Measurements from ENCODE around the gene PRPF18. TPM values are rescaled to one million over a fixed set of nuclear protein-coding genes. Genes with fewer than 3 reads are reported as not detected.

Gene PRPF18
- total and polyA plus RNA-seq, 2 donors (not counting 1 experiment from before 2014, with no cell fraction given) = 28.8 to 30.1 TPM

GRCh38 chr10:13651969-13652720 is 65.4 kb downstream of the PRPF18 start:
- peak overlapping the region; percentile 12 for H3K27ac ChIP-seq (ENCODE audit: insufficient read depth, low read length)
- H3K79me2 ChIP-seq (ENCODE audit: control insufficient read depth, insufficient read depth, low read length) = peaks cover 2% of the 10 kb centered on the region
- no peaks in the 10 kb centered on the region for H3K9me3 ChIP-seq (ENCODE audit: control insufficient read depth, insufficient read depth, low read depth, low read length)
- peaks cover 41% of the 10 kb centered on the region for H3K36me3 ChIP-seq (ENCODE audit: control insufficient read depth, insufficient read depth, low read length)
- no peak overlapping the region for H3K9ac ChIP-seq (ENCODE audit: insufficient read depth, low read length)
- no peaks in the 10 kb centered on the region for H4K20me1 ChIP-seq (ENCODE audit: control insufficient read depth, extremely low read depth, insufficient read depth, low read length)
- H3K4me1 ChIP-seq (ENCODE audit: control insufficient read depth, extremely low read depth, insufficient read depth, low read length) = peaks cover 2% of the 10 kb centered on the region
- H2AFZ ChIP-seq (ENCODE audit: low read length) = no peak overlapping the region
- H3K4me2 ChIP-seq (ENCODE audit: extremely low read depth, insufficient read depth, low read length) = no peak overlapping the region
- DNase-seq (ENCODE audit: low read depth in 2 of 2) = no peak
- no peak overlapping the region for H3K4me3 ChIP-seq (replicated peaks in 1 of 4; ENCODE audit: control extremely low read depth in 1 of 4, insufficient read depth in 1 of 4, low read depth in 3 of 4, low read length in 4 of 4)
- no peaks in the 10 kb centered on the region for H3K27me3 ChIP-seq (ENCODE audit: control insufficient read depth, insufficient read depth, low read length)
- TF ChIP-seq CTCF (conservative IDR thresholded peaks at IDR 0.05 in 1 of 2, IDR thresholded peaks at IDR 0.05 in 1 of 2; ENCODE audit: low read depth in 1 of 2, low read length in 2 of 2) (no peak), EZH2 (IDR thresholded peaks at IDR 0.05; ENCODE audit: low read length, missing control alignments) (no peak)

- Histone ChIP-seq H3K27me3 (ENCODE audit: control insufficient read depth, insufficient read depth, low read length) (no peaks in the 10 kb centered on the region), H4K20me1 (ENCODE audit: control insufficient read depth, extremely low read depth, insufficient read depth, low read length) (no peaks in the 10 kb centered on the region), H2AFZ (ENCODE audit: low read length) (no peak overlapping the region), H3K9me3 (ENCODE audit: control insufficient read depth, insufficient read depth, low read depth, low read length) (no peaks in the 10 kb centered on the region), H3K36me3 (ENCODE audit: control insufficient read depth, insufficient read depth, low read length) (peaks cover 44% of the 10 kb centered on the region), H3K79me2 (ENCODE audit: control insufficient read depth, insufficient read depth, low read length) (peaks cover 2% of the 10 kb centered on the region), H3K4me3 (replicated peaks in 1 of 4; ENCODE audit: control extremely low read depth in 1 of 4, insufficient read depth in 1 of 4, low read depth in 3 of 4, low read length in 4 of 4) (no peak overlapping the region), H3K4me2 (ENCODE audit: extremely low read depth, insufficient read depth, low read length) (no peak overlapping the region), H3K4me1 (ENCODE audit: control insufficient read depth, extremely low read depth, insufficient read depth, low read length) (peaks cover 2% of the 10 kb centered on the region), H3K27ac (ENCODE audit: insufficient read depth, low read length) (peak overlapping the region; percentile 12), H3K9ac (ENCODE audit: insufficient read depth, low read length) (no peak overlapping the region)
- no peak for TF ChIP-seq CTCF (conservative IDR thresholded peaks at IDR 0.05 in 1 of 2, IDR thresholded peaks at IDR 0.05 in 1 of 2; ENCODE audit: low read depth in 1 of 2, low read length in 2 of 2)
- no peak for DNase-seq (ENCODE audit: low read depth in 2 of 2)
Observed at GRCh38 chr10:13652860-13653259, 66.1 kb downstream of the PRPF18 start.

- no peak overlapping the region for H3K9ac ChIP-seq (ENCODE audit: insufficient read depth, low read length)
- peaks cover 5% of the 10 kb centered on the region for H3K4me1 ChIP-seq (ENCODE audit: control insufficient read depth, extremely low read depth, insufficient read depth, low read length)
- no peaks in the 10 kb centered on the region for H4K20me1 ChIP-seq (ENCODE audit: control insufficient read depth, extremely low read depth, insufficient read depth, low read length)
- H3K27me3 ChIP-seq (ENCODE audit: control insufficient read depth, insufficient read depth, low read length) = no peaks in the 10 kb centered on the region
- DNase-seq (ENCODE audit: low read depth in 2 of 2) = no peak
- peaks cover 42% of the 10 kb centered on the region for H3K36me3 ChIP-seq (ENCODE audit: control insufficient read depth, insufficient read depth, low read length)
- H2AFZ ChIP-seq (ENCODE audit: low read length) = no peak overlapping the region
- H3K9me3 ChIP-seq (ENCODE audit: control insufficient read depth, insufficient read depth, low read depth, low read length) = no peaks in the 10 kb centered on the region
- H3K4me2 ChIP-seq (ENCODE audit: extremely low read depth, insufficient read depth, low read length) = no peak overlapping the region
- TF ChIP-seq CTCF (conservative IDR thresholded peaks at IDR 0.05 in 1 of 2, IDR thresholded peaks at IDR 0.05 in 1 of 2; ENCODE audit: low read depth in 1 of 2, low read length in 2 of 2) = no peak
- TF ChIP-seq EZH2 (IDR thresholded peaks at IDR 0.05; ENCODE audit: low read length, missing control alignments) = no peak
- peaks cover 2% of the 10 kb centered on the region for H3K79me2 ChIP-seq (ENCODE audit: control insufficient read depth, insufficient read depth, low read length)
- no peak overlapping the region for H3K27ac ChIP-seq (ENCODE audit: insufficient read depth, low read length)
- no peak overlapping the region for H3K4me3 ChIP-seq (replicated peaks in 1 of 4; ENCODE audit: control extremely low read depth in 1 of 4, insufficient read depth in 1 of 4, low read depth in 3 of 4, low read length in 4 of 4)
Observed at GRCh38 chr10:13654118-13654830, 67.5 kb downstream of the PRPF18 start.

Measured in fibroblast of lung (primary cell).